HAP-1 (cell line): ENCODE results near the gene ST3GAL3.
A peak's percentile ranks its signal among the peaks of the same experiment; 100 is the strongest.

Experiments used
- DNase-seq, 2 experiments: peaks; one replicate each; pipeline ENCODE4 v3.0.0-alpha.2; 2016 to 2020; ENCODE audit warnings: low spot score in 2 of 2
- H3K27me3 ChIP-seq: fragments of 250-450 bp; sonication (Bioruptor Pico); 2 replicates; pipeline ENCODE4 v1.5.1; 2020; ENCODE audit warnings: low read depth, mild to moderate bottlenecking, moderate library complexity
- H3K36me3 ChIP-seq: fragments of 250-450 bp; sonication (Bioruptor Pico); replicated peaks from 2 replicates; pipeline ENCODE4 v1.5.1; 2020; ENCODE audit warnings: mild to moderate bottlenecking
- H3K4me1 ChIP-seq: fragments of 250-450 bp; sonication (Bioruptor Pico); 2 replicates; pipeline ENCODE4 v1.5.1; 2020; ENCODE audit warnings: mild to moderate bottlenecking
- H3K4me3 ChIP-seq: fragments of 250-450 bp; sonication (Bioruptor Pico); 2 replicates; pipeline ENCODE4 v1.5.1; 2020; ENCODE audit warnings: mild to moderate bottlenecking, moderate library complexity
- H3K9me3 ChIP-seq: fragments of 250-450 bp; sonication (Bioruptor Pico); 2 replicates; pipeline ENCODE4 v1.5.1; 2020; ENCODE audit warnings: mild to moderate bottlenecking, moderate library complexity
- in situ Hi-C: fragments of 300-500 bp; cut with MboI; formaldehyde crosslinking; loops from 3 replicates; pipeline ENCODE4 v1.14.3; 2020; ENCODE audit warnings: low sequenced_read_pairs, inconsistent platforms, mixed read lengths

Gene ST3GAL3

DNA sequence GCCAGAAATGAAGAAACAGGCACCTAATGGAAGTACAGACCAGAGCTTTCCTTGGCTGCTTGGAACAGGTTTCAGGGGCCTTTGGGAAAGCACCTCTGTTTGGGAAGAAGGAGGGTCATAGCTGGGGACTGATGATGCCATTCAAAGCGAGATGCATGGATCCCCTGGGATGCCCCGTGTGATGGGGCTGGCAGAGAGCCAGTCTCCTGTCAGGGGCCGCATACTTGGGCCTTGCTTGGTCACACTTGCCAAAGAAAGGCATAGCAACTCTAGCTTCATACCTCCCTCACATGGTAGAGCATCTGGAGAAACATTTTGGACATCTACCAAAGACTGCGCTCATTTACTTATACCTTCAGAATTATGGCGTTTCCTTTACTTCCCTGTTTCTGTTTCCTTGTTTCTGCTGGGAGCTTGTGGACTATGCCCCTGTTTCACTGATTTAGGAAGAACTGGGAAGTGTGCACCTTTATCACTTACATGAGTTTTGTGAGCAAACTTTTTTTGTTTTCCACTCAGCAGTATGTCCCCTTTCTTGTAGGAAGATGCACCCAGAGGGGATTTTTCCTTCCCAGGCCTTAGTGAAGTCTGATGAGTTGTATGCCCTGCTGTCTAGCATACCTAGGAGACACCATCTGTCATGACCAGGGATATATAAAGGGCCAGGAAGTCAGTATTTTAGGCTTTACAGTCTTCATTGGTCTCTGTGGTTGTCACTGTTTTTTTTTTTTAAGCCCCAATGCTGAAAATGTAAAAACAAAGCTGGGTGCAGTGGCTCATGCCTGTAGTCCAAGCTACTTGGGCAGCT lies 19.8 kb upstream of the ST3GAL3 start:
- Histone ChIP-seq H3K9me3 (no peaks in the 10 kb centered on the region), H3K4me3 (no peak overlapping the region), H3K27me3 (no peaks in the 10 kb centered on the region), H3K36me3 (peaks cover 82% of the 10 kb centered on the region), H3K4me1 (peaks cover 2% of the 10 kb centered on the region; the same call in 1 of the 2 replicates)
- in situ Hi-C loops, result no loop called here
- no peak for DNase-seq

DNA sequence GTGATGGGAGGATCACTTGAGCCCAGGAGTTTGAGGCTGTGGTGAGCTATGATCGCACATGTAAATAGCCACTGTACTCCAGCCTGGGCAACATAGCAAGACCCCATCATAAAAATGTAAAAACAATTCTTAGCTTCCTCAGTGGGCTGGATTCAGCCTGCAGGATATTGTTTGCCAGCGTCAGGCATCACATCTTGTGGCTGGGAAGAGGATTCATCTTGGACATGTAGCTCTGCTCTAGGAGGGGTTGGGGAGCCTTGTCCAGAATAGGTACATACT lies 19.3 kb upstream of the ST3GAL3 start:
- H3K4me3 ChIP-seq, result no peak overlapping the region

DNA sequence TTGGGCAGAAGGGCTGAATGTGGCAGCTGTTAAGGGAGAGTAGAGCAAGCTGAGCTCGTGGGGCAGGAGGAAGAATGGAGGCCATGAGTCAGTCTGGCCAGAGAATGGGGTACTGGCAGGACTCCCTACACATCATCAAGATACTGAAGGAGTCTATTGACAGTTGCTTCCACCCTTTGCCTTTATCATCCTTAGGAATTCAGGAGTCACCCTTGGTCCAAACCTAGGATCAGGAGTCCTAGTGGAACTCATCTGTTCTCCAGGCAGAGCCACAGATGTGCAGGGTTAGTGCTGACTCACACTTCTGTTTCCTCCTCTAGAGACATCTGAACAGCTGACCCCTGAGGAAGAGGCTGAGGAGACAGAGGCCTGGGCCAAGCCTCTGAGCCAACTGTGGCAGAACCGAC lies 18.7 kb upstream of the ST3GAL3 start:
- no peak for DNase-seq
- no peaks in the 10 kb centered on the region for H3K27me3 ChIP-seq
- peaks cover 2% of the 10 kb centered on the region; the same call in 1 of the 2 replicates for H3K4me1 ChIP-seq
- in situ Hi-C loops, result no loop called here
- no peak overlapping the region for H3K4me3 ChIP-seq
- H3K36me3 ChIP-seq, result peaks cover 89% of the 10 kb centered on the region
- H3K9me3 ChIP-seq, result no peaks in the 10 kb centered on the region

More for the DNA sequence above, 19.3 kb upstream of the ST3GAL3 start:
- Histone ChIP-seq H3K4me1 (peaks cover 2% of the 10 kb centered on the region; the same call in 1 of the 2 replicates), H3K27me3 (no peaks in the 10 kb centered on the region), H3K36me3 (peaks cover 87% of the 10 kb centered on the region), H3K9me3 (no peaks in the 10 kb centered on the region)
- no peak for DNase-seq
- in situ Hi-C loops, result no loop called here

DNA sequence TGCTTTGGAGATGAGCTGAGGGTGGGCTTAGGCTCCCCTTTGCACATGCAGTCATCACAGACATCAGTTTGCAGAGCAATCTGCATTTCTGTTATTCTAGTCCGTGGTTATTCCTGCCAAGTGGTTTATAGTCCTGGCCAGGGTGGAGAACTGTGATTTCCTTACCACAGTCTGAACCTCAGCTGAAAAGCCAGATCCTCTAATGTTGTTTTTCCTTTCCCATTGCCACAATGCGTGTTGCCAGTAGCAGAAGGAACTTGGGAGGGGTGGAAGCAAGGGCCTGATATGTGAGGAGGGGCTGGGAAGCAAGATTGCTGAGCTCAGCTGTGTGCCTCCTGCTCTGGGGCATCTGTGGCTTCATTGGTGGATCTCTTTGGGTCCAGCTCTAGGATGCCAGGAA lies 18.0 kb upstream of the ST3GAL3 start:
- in situ Hi-C loops, result no loop called here
- Histone ChIP-seq H3K4me1 (peaks cover 2% of the 10 kb centered on the region; the same call in 1 of the 2 replicates), H3K9me3 (no peaks in the 10 kb centered on the region)

DNA sequence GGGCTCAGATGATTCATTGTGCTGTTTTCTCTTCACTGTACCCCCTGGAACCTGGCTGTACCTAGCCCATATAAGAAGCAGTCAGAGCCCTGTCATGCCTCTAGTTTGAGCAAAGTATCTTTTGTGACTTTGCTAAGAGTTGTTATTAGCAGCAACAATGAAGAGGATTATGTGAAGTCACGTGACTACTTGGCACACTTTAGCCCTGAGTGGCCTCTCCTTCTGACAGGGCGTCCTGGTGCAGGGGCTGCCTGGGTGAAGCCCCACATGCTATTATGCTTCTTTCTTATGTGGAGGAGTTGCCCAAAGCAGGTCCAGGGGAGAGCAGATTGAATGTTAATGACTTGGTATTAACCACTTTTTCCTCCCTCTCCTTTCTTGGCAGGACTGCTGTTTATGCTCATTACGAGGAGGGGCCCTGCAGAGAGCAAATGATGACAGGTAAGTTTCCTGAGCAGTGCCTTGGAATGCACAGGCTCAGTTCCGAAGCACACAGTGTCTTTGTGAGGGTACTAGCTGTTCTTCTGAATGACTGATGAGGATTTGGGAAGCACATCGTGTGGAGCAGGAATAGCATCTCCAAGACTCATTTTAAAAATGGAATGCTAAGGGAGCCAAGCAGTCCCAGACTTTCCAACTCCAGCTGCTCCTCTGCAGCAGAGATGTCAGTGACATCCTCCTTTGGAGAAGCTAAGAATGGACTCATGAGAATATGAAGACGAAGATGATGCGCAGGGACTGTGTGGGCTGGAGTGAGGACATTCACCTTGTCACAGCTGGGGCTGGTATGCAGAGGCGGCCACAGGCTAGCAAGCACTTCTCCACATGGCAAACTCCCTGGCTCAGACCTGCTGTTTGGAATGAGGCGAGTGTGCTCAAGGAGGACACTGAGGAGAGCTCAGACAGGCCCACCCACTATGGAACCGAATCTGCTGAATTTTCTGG lies 15.2 kb upstream of the ST3GAL3 start:
- Histone ChIP-seq H3K36me3 (peaks cover 100% of the 10 kb centered on the region), H3K4me1 (peaks cover 2% of the 10 kb centered on the region; the same call in 1 of the 2 replicates), H3K4me3 (no peak overlapping the region), H3K9me3 (no peaks in the 10 kb centered on the region), H3K27me3 (no peaks in the 10 kb centered on the region)
- in situ Hi-C loops, result no loop called here
- DNase-seq, result peak in 1 of 2 experiments; percentile 26

More for the DNA sequence above, 18.0 kb upstream of the ST3GAL3 start:
- no peak for DNase-seq
- H3K4me3 ChIP-seq, result no peak overlapping the region
- no peaks in the 10 kb centered on the region for H3K27me3 ChIP-seq
- peaks cover 89% of the 10 kb centered on the region for H3K36me3 ChIP-seq

DNA sequence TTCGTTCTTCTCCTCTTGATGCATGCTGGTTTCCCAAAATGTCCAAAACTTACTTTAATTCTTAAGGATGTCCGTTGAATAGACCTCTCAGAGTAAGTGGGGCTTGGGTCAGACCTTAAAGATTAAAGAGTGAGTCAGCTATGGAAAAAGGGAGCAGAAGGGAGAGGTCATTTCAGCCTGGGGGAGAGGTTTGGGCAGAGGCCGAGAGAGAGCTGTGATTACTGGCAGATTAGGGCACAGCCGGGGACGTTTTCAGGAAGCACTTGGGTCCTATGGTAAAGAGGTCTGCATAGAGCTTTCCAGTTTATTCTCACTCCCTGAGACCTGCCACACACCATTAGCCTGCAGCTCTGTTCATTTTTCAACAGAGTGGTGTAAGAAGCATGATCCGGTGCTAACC lies 14.0 kb upstream of the ST3GAL3 start:
- Histone ChIP-seq H3K4me1 (peaks cover 2% of the 10 kb centered on the region; the same call in 1 of the 2 replicates), H3K36me3 (peaks cover 96% of the 10 kb centered on the region), H3K27me3 (no peaks in the 10 kb centered on the region), H3K4me3 (no peak overlapping the region), H3K9me3 (no peaks in the 10 kb centered on the region)
- DNase-seq, result no peak
- in situ Hi-C loops, result no loop called here

DNA sequence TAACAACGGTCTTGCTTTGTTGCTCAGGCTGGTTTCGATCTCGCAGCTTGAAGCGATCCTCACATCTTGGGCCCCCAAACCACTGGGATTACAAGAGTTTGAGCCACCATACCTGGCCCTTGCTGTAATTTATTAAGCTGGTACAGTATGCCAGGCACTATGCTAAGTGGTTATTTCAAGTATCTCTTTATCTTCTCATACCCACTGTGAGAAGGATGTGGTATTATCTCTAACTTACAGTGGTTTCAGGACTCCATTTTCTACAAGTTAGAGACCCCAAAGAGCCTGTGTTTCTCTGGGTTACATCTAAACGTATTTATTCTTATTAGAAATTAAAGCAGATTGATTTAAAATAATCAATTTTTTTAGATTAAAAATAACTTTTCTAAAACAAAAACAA lies 8.1 kb upstream of the ST3GAL3 start:
- H3K4me1 ChIP-seq, result no peaks in the 10 kb centered on the region
- no peaks in the 10 kb centered on the region for H3K9me3 ChIP-seq
- in situ Hi-C loops, result no loop called here
- H3K4me3 ChIP-seq, result no peak overlapping the region
- no peaks in the 10 kb centered on the region for H3K27me3 ChIP-seq
- H3K36me3 ChIP-seq, result peaks cover 89% of the 10 kb centered on the region
- DNase-seq, result no peak

DNA sequence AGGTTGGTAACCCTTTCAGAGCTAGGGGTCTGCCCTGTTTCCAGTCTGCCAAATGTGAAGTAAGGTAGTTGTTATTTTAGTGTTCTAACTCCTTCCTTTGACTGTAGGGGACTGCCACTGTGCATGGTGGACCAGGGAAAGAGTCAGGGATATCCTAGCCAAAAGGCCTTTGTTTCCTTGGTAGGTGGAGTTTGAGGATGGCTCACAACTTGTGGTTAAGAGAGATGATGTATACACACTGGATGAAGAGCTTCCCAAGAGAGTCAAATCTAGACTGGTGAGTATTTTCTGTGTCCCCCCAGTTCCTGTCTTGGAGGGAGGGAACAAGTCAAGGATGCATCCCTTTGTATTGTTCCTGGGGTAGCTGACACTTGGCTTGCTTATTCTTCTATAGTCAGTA lies 3.5 kb upstream of the ST3GAL3 start:
- H3K9me3 ChIP-seq, result no peaks in the 10 kb centered on the region
- H3K27me3 ChIP-seq, result no peaks in the 10 kb centered on the region
- peaks cover 5% of the 10 kb centered on the region; the same call in 1 of the 2 replicates for H3K4me1 ChIP-seq
- peaks cover 58% of the 10 kb centered on the region for H3K36me3 ChIP-seq
- no peak overlapping the region for H3K4me3 ChIP-seq
- in situ Hi-C loops, result no loop called here
- no peak for DNase-seq

DNA sequence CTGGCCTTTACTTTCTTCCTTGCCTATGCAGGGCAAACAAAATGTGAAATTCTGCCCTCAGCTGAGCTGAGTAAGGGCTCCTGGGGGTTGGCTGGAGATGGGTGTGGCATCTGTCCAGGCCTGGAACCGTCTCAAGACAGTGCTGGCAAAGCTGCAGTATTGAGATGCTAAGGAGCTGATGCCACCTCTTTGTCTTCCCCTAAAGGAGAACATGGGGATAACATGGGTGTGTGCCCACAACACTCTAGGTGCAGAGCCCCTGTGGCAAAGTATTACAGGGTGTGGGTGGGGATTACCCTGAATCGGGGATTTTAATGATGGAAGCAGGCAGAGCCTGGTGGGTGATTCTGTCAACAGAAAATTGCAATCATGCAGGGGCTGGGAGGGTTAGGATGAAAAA lies 2.5 kb upstream of the ST3GAL3 start:
- H3K27me3 ChIP-seq, result no peaks in the 10 kb centered on the region
- H3K36me3 ChIP-seq, result peaks cover 52% of the 10 kb centered on the region
- peaks cover 5% of the 10 kb centered on the region; the same call in 1 of the 2 replicates for H3K4me1 ChIP-seq
- no peak for DNase-seq
- H3K4me3 ChIP-seq, result no peak overlapping the region
- in situ Hi-C loops, result no loop called here
- no peaks in the 10 kb centered on the region for H3K9me3 ChIP-seq

DNA sequence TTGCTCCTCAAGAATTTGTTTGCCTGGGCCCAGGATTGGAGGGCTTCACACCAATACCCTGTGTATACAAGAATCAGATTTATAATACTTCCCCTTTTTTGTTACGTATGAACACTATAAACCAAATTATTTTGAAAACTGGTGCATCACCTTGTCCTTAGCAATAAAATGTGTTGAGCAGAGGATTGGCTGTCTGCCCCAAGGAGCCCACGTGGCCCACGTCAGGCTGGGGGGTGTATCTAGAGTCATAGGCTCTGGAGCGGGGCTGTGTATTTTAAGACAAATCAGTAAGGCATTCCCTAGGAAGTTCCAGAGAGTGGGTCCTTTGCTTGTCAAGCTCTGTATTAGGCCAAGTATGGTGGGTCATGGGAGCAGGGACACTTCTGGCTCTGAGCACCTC lies 2.0 kb upstream of the ST3GAL3 start:
- no peak overlapping the region for H3K4me3 ChIP-seq
- H3K4me1 ChIP-seq, result peaks cover 5% of the 10 kb centered on the region; the same call in 1 of the 2 replicates
- no peak for DNase-seq
- no peaks in the 10 kb centered on the region for H3K9me3 ChIP-seq
- in situ Hi-C loops, result no loop called here
- no peaks in the 10 kb centered on the region for H3K27me3 ChIP-seq
- peaks cover 47% of the 10 kb centered on the region for H3K36me3 ChIP-seq

DNA sequence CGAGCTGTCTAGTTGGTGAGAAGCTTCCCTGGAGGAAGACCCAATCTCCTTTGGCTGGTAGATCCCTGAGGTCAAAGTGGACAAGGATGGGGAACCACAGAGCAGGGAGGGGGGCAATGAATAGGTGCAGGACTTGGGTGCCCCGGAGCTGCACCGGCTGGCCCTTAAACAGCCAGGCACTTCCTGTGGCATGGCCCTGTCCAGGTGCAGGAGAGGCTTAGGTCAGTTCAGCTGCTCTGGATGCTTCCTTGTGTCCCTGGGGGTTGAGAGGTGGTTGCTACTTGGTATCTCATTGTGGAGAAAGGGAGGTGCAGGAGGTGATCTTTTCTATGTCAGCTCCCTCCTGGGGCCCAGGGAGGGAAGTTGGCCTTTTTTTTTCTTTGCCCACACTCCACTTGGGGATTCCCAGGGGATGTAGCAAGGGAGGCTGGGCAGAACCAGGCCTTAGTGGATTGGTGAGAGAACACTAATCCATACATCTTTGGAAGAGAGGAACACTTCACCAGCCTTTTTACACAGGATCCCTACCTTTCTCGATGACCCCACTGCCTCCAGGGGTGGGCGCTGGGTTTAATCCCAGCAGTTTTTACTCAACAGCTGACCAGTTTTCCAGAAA lies 1.2 kb upstream of the ST3GAL3 start:
- H3K4me3 ChIP-seq, result peak overlapping the region; percentile 69
- DNase-seq, result no peak
- in situ Hi-C loops, result no loop called here

DNA sequence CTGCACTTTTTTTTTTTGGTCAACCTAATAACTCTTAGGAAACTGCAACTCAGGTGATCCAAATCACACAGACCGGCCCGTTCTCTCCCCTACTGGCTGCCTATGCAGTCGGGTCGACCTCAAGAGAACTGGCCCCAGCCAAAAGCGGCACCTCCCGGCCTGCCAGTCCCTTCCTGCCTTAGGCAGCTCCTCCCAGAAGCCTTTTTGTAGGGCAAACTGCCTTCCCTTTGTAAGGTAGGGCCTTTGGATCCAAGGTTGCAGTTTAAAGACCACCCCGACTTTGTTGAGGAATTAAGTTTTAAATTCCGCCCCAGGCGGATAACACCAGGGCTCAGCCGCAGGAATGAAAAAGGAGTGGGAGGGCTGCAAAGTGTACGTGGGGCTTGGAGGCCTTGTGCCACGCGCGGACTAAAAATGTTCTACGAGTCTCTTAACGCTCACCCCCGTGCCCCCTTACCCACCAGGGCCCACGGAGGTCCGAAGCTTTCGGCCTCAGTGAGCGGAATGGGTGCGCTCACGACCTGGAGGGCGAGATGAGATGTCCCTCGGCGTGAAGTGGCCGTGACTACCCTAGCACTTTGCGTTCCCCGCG lies 642 bp upstream of the ST3GAL3 start:
- H3K36me3 ChIP-seq, result peaks cover 39% of the 10 kb centered on the region
- H3K4me1 ChIP-seq, result peaks cover 5% of the 10 kb centered on the region; the same call in 1 of the 2 replicates
- no peaks in the 10 kb centered on the region for H3K27me3 ChIP-seq
- in situ Hi-C loops, result no loop called here
- H3K9me3 ChIP-seq, result no peaks in the 10 kb centered on the region
- DNase-seq, result peak; percentile 40 to 57
- H3K4me3 ChIP-seq, result peak overlapping the region; percentile 69

More for the DNA sequence above, 1.2 kb upstream of the ST3GAL3 start:
- Histone ChIP-seq H3K36me3 (peaks cover 43% of the 10 kb centered on the region), H3K27me3 (no peaks in the 10 kb centered on the region), H3K4me1 (peaks cover 5% of the 10 kb centered on the region; the same call in 1 of the 2 replicates), H3K9me3 (no peaks in the 10 kb centered on the region)

DNA sequence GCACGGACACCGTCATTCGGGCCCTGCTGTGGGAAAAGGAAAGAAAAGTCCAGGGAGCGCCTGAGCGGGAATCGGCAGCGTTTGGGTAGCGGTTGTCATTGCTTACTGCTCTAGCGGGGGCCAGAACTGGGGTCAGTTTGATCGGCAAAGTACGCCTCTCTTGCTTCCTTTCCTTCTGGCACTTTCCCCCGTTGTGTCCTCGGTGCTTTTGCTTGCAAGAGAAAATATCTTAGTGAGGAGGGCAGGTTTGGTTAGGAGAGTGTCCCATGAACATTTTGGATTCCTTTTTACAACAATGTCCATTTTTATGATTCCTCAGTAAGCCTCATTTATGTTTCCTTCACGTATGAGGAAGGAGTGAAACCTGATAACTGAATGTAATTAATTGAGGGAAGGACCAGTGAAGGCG lies 670 bp downstream of the ST3GAL3 start:
- Histone ChIP-seq H3K9me3 (no peaks in the 10 kb centered on the region), H3K27me3 (no peaks in the 10 kb centered on the region), H3K36me3 (peaks cover 26% of the 10 kb centered on the region), H3K4me3 (peak overlapping the region; percentile 69), H3K4me1 (peaks cover 5% of the 10 kb centered on the region; the same call in 1 of the 2 replicates)
- in situ Hi-C loops, result no loop called here
- peak in 1 of 2 experiments; percentile 23 for DNase-seq
